ENCODE measurements around the gene UBE2U.
A peak's percentile ranks its signal among the peaks of the same experiment; 100 is the strongest.
"Not testable (repeated sequence)": the region's sequence is repeated elsewhere in the genome, so short reads cannot be mapped to it uniquely, and the experiment has no call there.

UBE2U gene

DNA sequence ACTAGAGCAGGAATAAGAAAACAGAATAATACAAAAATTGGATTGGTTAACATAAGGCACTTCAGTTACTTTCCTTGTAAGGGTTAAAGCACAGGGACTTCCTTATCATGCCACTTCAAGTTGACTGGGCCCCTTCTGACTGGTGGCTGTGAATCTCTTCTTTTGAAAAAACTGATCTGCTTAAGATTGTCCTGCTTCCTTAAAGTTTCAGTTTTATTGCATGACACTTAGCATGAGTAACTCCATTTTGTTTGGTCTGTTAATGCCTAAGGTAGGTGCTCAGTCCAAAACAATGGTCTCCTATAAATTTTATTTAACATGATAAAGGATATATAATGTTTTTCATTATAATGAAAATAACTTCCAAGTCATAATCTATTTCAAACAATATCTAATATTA is 37.6 kb downstream of the UBE2U start:
- DNase-seq, result no peak

GRCh38 chr1:64242895-64243756 is 39.7 kb downstream of the UBE2U start:
- DNase-seq, result peak; percentile 70

DNA sequence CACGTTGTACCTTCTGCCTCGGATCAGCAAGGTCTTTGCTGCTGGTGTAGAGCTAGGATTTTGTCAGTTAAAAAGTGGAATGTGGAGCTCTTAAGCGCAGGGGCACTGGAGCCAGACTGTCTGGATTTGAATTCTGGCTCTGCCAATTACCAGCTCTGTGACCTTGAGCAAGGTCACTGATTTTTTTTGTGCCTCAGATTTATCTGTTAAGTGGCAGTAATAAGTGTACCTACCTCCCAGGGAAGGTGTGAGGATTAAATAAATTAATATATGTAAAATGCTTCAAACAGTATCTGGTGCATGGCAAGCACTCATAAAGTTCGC is 40.3 kb downstream of the UBE2U start:
- no peak for DNase-seq

GRCh38 chr1:64245495-64245894 is 42.1 kb downstream of the UBE2U start:
- DNase-seq, result no peak

DNA sequence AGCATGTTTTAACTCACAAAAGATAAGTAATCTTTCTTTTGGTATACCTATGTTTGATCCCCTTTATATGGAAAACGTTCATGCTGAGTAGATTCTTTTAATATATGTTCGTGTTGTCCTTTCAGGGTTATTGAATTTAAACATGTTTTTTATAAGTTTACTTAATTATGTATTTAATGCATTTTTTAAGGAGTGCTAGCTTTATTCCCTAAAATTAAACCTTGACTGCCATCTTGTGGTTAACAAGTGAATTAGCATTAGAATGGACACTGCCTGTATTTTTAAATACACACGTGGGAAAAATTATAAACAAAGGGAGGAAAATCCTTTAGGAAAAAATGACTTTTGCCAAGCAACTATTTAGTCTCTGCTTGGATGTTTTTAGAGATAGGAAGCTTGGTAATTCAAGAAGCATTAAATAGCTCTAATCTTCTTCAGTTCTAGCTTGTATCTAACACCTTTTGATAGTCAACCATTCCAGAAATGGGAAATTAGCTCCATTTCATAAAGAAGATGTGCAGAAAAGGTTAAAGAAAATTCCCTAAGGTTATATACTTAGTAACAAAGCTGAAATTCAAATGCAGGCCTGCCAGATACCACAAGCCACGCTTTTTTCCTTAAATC is 43.0 kb downstream of the UBE2U start:
- peak; percentile 78 for DNase-seq

DNA sequence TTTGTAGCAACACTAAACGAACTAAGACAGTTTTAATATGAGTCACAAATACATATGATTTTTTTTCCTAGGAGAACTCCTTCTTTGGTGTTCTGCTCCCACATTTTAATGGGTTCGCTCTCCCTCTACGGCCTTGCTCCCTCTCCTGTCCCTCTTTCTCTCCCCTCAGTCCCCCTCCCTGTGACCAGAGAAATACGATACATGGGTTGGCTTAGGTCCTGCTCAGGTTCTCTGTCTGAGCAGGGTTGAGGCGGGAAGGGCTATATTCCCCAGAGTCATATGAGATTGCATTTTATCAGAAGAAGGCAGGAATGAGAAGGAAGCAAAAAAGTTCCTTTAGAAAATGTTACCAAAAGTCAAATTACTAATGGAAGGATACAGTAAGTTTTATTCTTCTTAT is 44.6 kb downstream of the UBE2U start:
- no peak for DNase-seq

GRCh38 chr1:64250472-64250871 is 47.0 kb downstream of the UBE2U start:
- not testable (repeated sequence) for DNase-seq

DNA sequence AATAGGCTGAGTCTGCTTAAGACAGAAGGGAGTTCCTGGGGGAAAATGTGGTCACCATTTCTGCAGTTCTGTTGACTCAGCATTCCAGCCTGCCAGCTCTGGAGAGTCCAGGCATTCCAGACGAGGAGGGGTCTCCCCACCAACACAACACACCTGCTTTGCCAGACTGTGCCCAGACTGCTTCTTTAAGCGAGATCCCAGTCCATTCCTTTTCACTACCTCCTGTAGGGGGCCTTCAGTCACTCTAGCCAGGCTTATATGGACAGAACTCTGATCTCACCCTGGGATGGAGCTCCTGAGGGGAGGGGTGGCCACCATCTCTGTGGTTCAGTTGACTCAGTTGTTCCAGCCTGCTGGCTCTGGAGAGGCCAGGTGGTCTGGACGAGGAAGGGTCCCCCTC is 48.5 kb downstream of the UBE2U start:
- DNase-seq, result no peak

DNA sequence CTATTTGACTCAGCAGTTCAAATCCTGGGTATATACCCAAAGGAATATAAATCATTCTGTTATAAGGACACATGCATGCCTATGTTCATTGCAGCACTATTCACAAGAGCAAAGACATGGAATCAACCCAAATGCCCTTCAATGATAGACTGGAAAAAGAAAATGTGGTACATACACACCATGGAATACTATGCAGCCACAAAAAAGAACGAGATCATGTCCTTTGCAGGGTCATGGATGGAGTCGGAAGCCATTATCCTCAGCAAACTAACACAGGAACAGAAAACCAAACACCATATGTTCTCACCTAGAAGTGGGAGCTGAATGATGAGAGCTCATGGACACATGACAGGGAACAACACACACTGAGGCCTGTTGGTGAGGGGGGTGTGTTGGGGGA is 53.8 kb downstream of the UBE2U start:
- not testable (repeated sequence) for DNase-seq

DNA sequence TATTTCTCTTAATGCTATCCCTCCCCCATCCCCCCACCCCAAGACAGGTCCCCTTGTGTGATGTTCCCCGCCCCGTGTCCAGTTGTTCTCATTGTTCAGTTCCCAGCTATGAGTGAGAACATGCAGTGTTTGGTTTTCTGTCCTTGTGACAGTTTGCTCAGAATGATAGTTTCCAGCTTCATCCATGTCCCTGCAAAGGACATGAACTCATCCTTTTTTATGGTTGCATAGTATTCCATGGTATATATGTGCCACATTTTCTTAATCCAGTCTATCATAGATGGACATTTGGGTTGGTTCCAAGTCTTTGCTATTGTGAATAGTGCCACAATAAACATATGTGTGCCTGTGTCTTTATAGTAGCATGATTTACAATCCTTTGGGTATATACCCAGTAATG is 55.0 kb downstream of the UBE2U start:
- DNase-seq, result not testable (repeated sequence)

DNA sequence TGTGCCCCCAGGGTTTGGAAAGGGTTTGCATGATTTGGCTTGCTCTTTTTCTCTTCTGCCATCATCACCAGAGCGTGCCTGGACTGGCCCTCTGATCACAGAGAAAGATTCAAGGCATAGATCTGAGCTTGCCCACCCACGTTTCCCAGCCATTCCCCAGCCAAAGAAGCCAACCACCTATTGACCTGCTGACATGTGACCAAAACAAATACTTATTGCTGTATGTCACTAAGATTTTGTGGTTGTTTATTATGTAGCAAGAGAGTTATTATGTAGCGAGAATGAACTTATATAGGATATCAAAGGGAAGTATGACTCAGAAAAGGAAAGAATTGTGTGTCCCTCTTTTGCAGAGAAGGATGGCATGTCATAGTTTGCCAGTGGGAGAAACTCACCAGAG is 59.9 kb downstream of the UBE2U start:
- DNase-seq, result no peak

DNA sequence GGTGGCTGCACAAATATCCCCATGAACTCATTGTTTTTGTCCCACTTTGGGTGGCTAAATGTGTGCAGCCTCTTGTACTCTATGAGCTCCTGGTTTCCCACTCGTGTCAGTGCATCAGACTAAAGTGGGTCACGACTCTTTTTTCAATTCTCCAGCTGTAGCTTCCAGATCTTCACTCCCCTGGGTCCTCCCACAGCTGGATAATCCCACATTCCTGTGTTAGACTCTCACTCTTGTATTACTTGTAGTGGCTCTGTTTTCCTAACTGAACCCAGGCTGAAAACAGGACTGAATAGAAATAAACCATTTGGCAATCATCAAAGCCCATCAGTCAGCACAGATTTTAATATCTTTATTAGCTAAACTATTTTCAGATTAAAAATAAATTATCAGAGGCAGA is 60.4 kb downstream of the UBE2U start:
- no peak for DNase-seq

DNA sequence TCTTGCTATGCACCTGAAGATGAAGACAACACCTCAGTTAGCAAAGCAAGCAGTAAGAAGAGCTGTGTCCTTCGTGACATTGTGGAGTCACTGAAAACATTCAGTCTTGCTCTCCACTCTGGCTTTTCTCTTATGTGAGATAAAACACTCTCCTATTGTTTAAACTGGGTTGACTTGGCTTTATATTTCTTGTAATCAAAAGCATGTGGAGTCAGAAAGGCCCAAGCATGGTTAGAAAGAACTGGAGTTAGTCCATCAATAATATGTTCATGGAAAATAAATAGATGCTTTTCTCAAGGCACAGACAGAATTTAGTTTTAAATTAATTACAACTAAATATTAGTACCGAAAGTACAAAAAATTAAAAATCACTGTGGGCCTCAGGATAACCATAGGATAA is 61.7 kb downstream of the UBE2U start:
- DNase-seq, result peak; percentile 57

DNA sequence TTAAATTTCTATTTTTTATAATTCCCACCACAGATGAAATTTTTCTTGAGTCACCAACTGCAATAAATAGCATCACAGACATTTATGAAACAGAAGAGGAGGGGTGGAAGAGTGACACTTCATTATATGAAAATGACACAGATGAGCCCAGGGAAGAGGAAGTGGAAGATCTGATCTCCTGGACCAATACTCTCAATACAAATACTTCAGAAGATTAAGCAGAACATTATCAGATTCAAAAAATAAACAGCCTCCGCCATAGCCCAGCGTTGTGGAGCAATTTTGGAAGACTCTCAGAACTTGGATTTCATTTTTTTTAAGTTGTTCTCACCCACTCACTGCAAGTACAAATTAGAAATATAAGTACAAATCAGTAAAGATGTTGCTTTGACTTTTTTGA is 63.6 kb downstream of the UBE2U start:
- no peak for DNase-seq

GRCh38 chr1:64268653-64269557 is 65.5 kb downstream of the UBE2U start:
- peak; percentile 94 for DNase-seq

DNA sequence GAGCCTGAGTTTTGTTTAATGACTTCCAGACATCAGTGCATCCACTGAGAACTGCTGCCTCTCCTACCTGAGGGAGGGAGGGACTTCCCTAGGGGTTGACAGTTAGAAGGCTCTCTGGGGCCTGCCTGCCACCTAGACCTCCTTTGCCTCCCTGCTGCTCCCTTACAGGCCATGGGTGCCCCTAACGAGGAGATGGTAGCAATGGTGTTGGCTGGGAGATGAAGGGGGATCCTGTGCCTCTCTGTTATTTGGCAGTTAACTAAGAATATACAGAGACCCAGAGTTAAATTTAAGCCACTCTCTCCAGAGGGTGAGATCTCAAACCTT is 66.1 kb downstream of the UBE2U start:
- no peak for DNase-seq

GRCh38 chr1:64280001-64280400 is 76.6 kb downstream of the UBE2U start:
- DNase-seq, result no peak

- peak; percentile 81 for DNase-seq
Measured at GRCh38 chr1:64282351-64282750, 78.9 kb downstream of the UBE2U start.

DNA sequence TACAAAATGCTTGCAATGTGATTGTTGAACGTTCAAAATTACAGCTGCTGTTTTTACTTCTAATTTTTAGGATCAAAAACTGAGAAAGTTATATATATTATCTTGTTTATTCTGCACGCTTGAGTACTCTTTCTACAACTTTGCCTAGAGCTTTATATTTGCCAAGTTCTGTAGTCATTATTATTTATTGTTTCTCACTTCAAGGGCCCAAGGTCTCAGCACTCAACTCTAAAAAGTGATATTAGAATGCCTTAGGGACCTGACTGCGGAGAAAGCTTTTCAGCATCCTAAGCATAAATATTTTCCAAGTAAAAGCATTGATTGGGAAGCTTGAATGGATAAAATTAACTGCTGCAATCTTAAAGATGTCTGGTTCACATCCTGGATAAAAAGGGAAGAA is 83.6 kb downstream of the UBE2U start:
- DNase-seq, result no peak

DNA sequence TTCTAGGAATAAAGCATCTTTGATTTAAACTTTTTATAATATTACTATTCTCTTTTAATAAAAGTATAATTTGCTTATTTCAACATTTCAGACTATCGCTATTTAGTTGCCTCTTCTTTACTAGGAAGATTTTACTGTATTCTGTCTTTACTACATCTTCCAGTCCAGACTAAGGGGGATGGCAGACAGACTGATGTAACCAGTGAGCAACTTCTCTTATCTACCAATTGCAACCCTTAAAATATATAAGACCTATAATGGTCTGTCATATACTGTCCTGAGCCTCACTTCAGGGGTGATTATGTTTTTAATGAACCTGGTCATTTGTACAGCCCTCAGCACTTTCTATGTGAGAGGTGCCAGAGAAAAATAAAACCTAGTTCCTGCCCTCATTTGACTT is 87.0 kb downstream of the UBE2U start:
- no peak for DNase-seq

- no peak for DNase-seq
Measured at GRCh38 chr1:64291931-64292330, 88.5 kb downstream of the UBE2U start.

- DNase-seq, result no peak
Measured at GRCh38 chr1:64292399-64292798, 89.0 kb downstream of the UBE2U start.

- DNase-seq, result no peak
Measured at GRCh38 chr1:64293820-64294219, 90.4 kb downstream of the UBE2U start.

GRCh38 chr1:64295136-64295535 is 91.7 kb downstream of the UBE2U start:
- peak; percentile 9 for DNase-seq
